ENCODE measurements around the gene SIK2.
A peak's percentile ranks its signal among the peaks of the same experiment; 100 is the strongest.
"Not testable (repeated sequence)": the region's sequence is repeated elsewhere in the genome, so short reads cannot be mapped to it uniquely, and the experiment has no call there.

SIK2 gene

GRCh38 chr11:111698852-111699559, 96.8 kb downstream of the SIK2 start:
- peak; percentile 33 for DNase-seq (ENCODE audit: low spot score)

- no peak for DNase-seq (ENCODE audit: low spot score)
Observed at GRCh38 chr11:111699579-111700156, 97.4 kb downstream of the SIK2 start.

GRCh38 chr11:111700162-111700561, 97.9 kb downstream of the SIK2 start:
- no peak for DNase-seq (ENCODE audit: low spot score)

GRCh38 chr11:111702623-111703022, 100.4 kb downstream of the SIK2 start:
- DNase-seq (ENCODE audit: low spot score) = no peak

- no peak for DNase-seq (ENCODE audit: low spot score)
Observed at GRCh38 chr11:111703576-111703975, 101.3 kb downstream of the SIK2 start.

- no peak for DNase-seq (ENCODE audit: low spot score)
Observed at GRCh38 chr11:111707039-111707690, 104.9 kb downstream of the SIK2 start.

GRCh38 chr11:111707691-111708067, 105.4 kb downstream of the SIK2 start:
- no peak for DNase-seq (ENCODE audit: low spot score)

- no peak for DNase-seq (ENCODE audit: low spot score)
Observed at GRCh38 chr11:111714522-111714921, 112.3 kb downstream of the SIK2 start.

GRCh38 chr11:111715142-111715816, 113.0 kb downstream of the SIK2 start:
- no peak for DNase-seq (ENCODE audit: low spot score)

GRCh38 chr11:111717660-111718059, 115.4 kb downstream of the SIK2 start:
- not testable (repeated sequence) for DNase-seq (ENCODE audit: low spot score)

- DNase-seq (ENCODE audit: low spot score) = no peak
Observed at GRCh38 chr11:111718436-111718835, 116.2 kb downstream of the SIK2 start.

- DNase-seq (ENCODE audit: low spot score) = no peak
Observed at GRCh38 chr11:111718859-111719258, 116.6 kb downstream of the SIK2 start.

- no peak for DNase-seq (ENCODE audit: low spot score)
Observed at GRCh38 chr11:111719379-111719778, 117.1 kb downstream of the SIK2 start.

GRCh38 chr11:111720801-111721494, 118.7 kb downstream of the SIK2 start:
- no peak for DNase-seq (ENCODE audit: low spot score)

GRCh38 chr11:111722501-111722900, 120.3 kb downstream of the SIK2 start:
- no peak for DNase-seq (ENCODE audit: low spot score)

- DNase-seq (ENCODE audit: low spot score) = no peak
Observed at GRCh38 chr11:111723595-111723994, 121.3 kb downstream of the SIK2 start.

GRCh38 chr11:111724615-111725129, 122.4 kb downstream of the SIK2 start:
- no peak for DNase-seq (ENCODE audit: low spot score)

- DNase-seq (ENCODE audit: low spot score) = no peak
Observed at GRCh38 chr11:111725621-111726020, 123.4 kb downstream of the SIK2 start.

- no peak for DNase-seq (ENCODE audit: low spot score)
Observed at GRCh38 chr11:111726301-111726713, 124.1 kb downstream of the SIK2 start.

- no peak for DNase-seq (ENCODE audit: low spot score)
Observed at GRCh38 chr11:111727431-111727830, 125.2 kb downstream of the SIK2 start.

- DNase-seq (ENCODE audit: low spot score) = no peak
Observed at GRCh38 chr11:111729071-111729830, 127.0 kb downstream of the SIK2 start.
